Amniotic stem cell (primary cell): ENCODE data around the gene SLC12A4.
"Not testable (repeated sequence)": the region's sequence is repeated elsewhere in the genome, so short reads cannot be mapped to it uniquely, and the experiment has no call there.

ENCODE experiments used
- DNase-seq: peaks from one replicate; lab custom pipeline; 2025; lab: John Stamatoyannopoulos, UW

SLC12A4 gene

GRCh38 chr16:67987460-67988160 lies 19.2 kb upstream of the SLC12A4 start:
- no peak for DNase-seq

GRCh38 chr16:67986949-67987348 lies 18.5 kb upstream of the SLC12A4 start:
- no peak for DNase-seq

GRCh38 chr16:67982011-67982696 lies 13.7 kb upstream of the SLC12A4 start:
- DNase-seq = no peak

DNA sequence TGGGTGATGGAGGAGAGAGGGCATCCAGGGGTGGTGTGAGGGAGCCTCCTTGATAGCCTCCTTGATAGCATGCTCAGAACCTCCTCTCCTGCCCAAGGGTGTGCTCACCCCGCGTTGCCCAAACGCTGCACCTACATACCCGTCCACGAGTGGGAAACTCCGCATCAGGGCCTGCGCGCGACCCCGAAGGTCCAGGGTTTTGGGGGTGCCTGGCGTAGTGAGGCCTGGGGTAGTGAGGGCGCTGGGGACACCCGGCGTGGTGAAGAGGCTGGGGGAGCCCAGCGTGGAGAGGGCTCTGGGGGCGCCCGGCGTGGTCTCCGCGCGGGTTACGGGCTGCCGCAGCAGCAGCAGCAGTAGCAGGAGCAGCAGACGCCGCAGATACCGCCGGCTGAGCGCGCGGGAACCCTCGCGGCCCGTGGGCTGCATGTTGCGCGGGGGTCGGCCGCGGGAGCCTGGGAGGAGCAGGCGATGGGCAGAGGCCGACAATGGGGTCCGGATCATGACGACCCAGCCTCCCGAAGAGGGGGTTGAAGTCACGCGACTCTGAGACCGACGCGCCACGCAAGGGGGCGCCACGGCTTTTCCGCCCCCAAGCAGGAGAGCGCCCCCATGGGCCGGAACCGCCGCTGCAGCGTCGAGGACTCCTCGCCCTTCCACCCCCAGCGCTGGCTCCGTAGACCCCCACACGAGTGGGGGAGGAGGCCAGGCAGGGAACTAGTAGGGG lies 11.7 kb upstream of the SLC12A4 start, which contains the start of gene DPEP3:
Gene DPEP3 (minus strand): TSS at position 545 of the 724 bp plus-strand sequence. CDS start 119 bp downstream, at position 426.
- no peak for DNase-seq

GRCh38 chr16:67977469-67978227 lies 9.2 kb upstream of the SLC12A4 start:
- DNase-seq = no peak

DNA sequence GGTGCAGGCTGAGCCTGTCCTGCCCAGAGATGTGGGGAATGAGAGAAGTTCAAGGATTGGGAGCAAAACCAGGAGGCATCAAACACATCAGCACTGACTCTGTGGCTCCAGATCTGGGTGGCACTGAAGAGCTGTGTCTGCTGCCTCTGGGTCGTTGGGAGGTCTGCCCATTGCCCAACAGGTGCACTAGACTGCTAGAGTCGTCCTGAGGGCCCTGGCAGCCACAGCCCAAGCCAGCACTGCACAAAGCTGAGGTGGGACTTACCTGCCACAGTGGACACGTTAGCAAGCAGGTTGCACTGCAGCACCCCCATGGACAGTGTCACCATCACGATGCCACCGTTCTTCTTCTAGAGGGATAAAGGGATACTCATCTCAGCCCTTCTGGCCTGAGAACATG lies 8.6 kb upstream of the SLC12A4 start:
- DNase-seq = no peak

DNA sequence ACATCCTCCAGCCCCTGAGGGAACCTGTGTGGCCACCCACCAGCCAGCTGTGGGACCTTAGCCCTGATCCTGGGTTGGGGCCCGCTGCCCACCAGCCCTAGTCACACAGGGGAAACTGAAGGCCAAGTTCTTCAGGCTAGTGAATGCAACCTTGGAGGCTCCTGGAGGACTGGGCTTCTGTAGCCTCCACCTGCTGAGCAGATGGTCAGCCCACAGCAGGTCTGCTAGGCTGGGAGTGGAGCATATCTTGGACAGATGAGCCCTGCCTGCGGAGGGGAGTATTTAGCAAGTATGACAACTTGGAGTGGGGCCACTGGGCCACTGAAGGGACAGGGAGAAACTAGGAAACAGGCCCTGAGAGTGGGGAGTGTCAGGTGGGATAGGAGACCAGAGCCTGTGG lies 7.8 kb upstream of the SLC12A4 start:
- DNase-seq = no peak

DNA sequence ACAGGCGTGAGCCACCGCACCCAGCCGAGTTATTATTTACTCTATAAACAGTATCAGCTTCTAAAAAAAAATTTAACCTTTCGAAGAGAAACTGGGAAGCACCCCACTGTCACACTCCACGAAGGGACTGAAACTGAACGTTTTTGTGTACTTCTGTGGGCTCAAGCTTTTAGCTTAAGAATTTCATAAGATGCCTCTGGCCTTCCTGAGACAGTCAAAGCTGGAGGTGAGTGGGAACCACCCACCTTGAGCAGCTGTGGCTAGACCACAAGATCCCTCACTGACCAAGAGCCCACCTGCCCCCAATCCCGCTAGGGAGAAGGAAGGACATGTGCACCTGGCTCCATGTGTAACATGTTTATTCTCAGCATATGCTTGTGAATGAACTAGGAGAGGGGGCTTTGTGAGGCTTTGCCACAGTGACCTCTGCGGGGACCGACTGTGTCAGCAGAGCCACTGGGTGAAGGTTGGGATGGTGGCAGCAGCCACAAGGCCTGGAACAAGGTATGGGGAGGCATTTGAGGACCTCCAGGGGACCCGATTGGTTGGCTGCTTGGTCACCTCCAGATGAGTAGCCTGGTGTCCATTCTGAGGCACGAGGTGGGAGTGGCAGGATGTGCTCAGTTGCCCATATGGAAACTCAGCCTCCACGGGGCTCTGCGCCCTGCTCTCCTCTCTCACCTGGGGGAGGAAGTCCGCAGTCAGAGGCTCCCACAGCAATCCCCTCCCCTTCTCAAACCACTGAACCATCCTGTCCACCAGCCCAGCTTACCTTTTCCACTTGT lies 7.1 kb upstream of the SLC12A4 start:
- DNase-seq = no peak

GRCh38 chr16:67972285-67972684 lies 3.8 kb upstream of the SLC12A4 start:
- DNase-seq = not testable (repeated sequence)

GRCh38 chr16:67971111-67971510 lies 2.7 kb upstream of the SLC12A4 start:
- no peak for DNase-seq

DNA sequence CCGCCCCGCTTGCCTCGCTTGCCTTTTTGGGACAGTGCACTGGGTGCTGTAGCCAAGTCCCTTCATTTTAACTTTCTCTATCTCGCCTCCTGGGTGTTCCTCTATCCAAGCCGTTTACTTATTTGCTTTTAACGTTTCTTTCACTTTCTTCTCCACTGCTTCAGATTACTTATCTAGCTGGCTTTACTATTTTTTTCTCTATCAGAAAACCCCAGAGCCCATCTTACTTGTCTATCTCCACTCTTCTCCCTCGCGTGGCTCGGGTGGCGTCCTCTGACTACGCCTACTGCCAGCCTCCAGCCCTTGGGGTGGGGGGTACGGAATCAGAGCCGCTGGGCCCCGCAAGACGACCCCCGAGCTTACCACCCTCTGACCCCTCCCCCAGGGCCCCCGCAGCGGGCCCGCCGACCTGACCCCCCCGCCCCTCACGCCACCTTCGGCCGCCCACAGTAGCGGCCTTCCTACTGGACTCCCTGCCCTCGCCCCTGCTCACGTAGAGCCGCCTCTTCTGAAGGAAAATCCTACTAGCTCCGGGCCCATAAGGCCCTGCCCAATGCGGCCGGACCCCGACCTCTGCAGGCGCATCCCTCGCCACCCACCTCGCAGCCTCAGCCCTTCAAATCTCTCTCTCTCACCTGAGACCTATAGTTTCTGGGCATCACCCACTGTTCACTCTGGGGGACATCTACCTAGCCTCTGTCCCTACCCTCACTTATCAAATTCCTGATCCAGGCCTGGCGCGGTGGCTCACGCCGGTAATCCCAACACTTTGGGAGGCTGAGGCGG lies 1.0 kb upstream of the SLC12A4 start:
- DNase-seq = no peak

GRCh38 chr16:67967958-67968399 lies 458 bp downstream of the SLC12A4 start:
- no peak for DNase-seq

GRCh38 chr16:67967183-67967957 lies 1.1 kb downstream of the SLC12A4 start:
- no peak for DNase-seq

DNA sequence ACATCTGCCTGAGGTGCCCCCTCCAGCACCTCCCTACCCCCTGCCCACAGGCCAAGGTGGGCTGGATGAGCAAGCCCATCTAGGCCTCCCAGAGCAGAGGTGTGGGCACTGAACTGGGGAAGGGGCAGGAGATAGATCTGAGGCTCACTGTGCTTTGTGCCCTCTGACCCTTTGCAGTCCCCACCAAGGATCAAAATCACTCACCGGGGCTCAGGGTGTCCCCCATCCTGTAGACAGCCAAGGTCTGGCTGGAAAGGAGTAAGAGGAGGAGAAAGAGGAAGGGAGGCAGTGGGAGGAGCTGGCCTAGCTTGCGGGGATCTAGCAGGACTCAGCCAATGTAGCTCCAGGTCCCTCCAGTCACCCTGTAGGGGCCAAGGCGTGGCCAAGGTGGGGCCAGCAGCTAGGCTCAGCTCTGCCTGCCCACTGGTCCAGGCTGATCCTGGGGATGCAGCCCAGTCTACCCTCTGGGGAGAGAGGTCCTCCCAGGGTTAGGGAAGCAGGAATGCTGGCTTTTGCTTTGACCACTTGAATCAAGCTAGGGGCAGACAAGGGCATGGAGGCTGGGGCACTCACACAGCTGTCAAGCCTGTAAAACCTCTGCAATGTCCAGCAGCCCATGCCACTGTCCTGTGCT lies 1.8 kb downstream of the SLC12A4 start:
- no peak for DNase-seq

- DNase-seq = no peak
These were observed 2.5 kb downstream of the SLC12A4 start for GRCh38 chr16:67965668-67966548.

DNA sequence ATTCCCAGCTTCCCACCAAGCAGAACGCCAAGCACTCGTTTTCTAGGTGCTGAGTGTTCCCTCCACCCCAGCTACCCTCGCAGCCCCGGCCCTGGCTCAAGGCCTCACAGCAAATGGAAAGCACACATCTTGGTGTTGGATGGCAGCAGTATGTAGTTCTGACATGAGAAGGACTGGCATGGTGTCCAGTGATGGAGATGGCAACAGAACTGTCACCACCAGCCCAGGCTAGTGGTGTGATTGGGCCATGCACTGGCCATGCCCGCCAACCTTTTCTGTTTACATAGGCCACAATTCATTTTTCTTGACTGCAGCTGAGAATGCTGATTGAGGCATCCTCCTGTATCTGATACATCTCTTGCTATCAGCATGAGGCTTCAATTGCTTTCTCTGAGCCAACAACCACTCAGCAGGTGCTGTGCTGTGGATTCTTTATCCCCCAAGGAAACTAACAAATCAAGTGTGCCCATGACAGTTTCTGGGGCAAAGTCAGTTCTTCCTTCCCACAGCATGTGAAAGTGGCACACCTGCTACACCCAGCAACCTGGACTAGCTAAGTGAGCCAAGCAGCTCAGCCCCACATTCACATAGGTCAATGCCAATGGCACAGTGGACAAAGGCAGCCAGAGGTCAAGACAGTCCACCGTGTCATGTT lies 3.8 kb downstream of the SLC12A4 start:
- no peak for DNase-seq

DNA sequence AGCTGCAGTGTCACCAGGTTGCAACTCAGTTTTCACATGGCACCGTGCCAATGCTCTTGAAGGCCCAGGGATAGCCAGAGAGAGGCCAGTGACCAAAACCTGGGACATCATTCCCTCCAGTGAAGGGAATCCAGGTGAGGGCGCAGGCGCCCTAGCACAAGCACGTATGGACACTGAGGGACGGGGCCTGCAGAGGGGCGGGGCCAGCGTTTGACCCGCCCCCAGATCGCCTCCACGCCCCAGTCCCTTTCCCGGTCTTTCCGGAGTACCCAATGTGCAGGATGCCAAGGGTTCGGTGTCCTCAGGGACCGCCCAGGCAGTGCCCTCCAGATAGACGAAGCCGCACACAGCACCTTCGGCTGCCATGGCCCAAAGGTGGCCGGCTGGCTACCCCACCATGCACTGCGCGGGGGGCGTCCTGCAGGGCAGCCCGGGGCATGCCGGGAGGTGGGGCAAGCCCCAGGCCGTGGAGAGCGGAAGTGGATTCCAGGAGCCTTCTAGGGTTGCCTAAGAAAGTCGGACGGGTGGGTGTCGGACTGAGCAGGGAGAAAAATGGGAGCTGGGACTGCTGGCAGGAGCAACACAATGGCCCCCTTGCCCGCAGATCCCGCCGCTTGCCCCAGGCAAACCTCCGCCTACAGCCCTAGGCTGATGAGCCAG lies 4.6 kb downstream of the SLC12A4 start:
- DNase-seq = no peak
